SH-SY5Y (cell line): Measurements from ENCODE around the gene HPGD.

Experiments
- GATA2 ChIP-seq: IDR thresholded peaks from 2 replicates; pipeline ENCODE4 v1.6.1; 2011; ENCODE audit warnings: mild to moderate bottlenecking, low read depth, low read length
- GATA3 ChIP-seq: IDR thresholded peaks from 2 replicates; pipeline ENCODE4 v1.6.1; 2011; ENCODE audit warnings: low read depth, mild to moderate bottlenecking, low read length, moderate library complexity

DNA sequence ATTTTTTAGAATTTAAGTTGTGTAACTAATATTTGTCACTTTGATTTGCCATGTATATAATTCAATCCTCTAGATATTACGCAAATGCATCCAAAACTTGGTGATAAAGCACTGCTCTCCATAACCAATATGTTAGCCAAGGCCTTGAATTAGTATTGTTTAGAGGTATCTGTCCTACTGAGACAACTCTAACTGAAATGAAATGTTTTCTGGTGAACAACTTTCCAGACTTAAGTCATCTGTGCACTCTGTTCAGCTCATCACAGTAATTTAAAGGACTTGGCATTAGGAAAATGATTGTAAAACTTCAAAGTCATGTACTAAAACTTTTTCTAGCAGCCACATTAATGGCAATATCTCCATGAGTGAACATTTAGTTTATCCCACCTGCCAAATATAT, 73.1 kb downstream of the HPGD start:
- TF ChIP-seq GATA2 (no peak), GATA3 (no peak)
